NCI-H526 (cell line): ENCODE data around the gene GRIK2.

Experiments
- DNase-seq, 2 experiments: peaks; one replicate each; lab custom pipeline; 2025; lab: John Stamatoyannopoulos, UW

Gene GRIK2

DNA sequence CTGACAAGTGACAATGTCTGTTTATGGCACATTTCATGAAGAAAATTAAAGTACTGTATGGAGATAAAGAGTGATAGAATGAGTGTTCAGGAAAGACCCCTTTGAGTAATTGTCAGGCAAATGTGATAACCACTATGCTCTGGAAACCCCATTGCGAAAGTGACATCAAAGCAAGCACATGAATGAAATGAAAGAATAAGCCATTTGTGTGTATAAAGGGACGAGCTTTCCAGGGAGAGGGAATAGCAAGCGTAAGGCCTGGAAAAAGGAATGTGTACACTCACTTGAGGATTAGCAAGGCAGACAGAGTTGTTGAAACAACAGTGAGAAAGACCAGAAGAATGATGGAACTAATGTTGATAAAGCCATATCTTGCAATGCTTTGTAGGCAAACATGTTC, 490.0 kb downstream of the GRIK2 start:
- DNase-seq = no peak

DNA sequence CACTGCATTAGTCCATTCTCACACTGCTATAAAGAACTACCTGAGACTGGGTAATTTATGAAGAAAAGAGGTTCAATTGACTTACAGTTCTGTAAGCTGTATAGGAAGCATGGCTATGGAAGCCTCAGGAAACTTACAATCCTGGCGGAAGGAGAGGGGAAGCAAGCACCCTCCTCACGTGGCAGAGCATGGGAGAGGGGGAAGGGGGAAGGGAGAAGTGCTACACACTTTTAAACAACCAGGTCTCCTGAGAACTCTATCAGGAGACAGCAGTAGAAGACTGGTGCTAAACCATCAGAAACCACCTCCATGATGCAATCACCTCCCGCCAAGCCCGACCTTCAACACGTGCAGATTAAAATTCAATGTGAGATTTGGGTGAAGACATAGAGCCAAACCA, 494.0 kb downstream of the GRIK2 start:
- DNase-seq = no peak

DNA sequence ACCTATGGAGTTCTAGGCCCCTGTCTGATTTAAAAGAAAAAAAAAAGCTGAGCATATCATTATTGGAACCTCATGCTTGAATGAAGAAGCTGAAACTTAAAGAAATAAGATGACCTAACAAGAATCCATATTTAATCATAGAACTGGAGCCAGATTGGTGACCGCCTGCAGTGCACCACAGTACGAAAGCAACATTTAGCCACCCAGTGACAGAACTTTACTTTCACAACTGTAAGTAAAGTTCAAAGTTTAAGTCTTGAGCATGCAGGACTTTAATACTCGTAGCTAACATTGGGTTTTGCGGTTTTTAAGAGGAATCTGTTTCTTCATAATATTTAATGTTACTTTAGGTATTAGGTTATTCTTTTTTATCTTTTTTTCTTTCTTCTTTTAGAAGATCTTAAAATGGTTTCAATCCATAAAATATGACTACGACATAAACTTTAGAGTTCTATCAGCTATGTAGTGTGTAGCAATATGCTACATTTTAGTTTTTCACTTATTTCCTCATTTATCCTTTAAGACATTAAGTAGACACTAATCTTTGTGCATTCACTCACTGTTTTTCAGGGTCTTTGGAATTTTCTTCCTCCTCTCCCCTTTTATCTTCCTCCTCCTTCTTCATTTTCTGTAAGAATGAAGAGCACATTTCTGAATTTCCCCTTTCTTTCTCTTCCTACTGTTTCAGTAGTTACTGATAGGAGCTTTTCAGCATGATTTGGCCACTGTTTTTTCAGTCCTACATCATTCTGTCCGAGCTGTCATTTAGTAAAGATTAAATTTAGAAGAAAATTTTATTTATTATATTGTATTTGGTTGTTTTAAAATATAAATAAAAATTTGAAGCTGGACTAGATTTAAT, 514.1 kb downstream of the GRIK2 start:
- no peak for DNase-seq

DNA sequence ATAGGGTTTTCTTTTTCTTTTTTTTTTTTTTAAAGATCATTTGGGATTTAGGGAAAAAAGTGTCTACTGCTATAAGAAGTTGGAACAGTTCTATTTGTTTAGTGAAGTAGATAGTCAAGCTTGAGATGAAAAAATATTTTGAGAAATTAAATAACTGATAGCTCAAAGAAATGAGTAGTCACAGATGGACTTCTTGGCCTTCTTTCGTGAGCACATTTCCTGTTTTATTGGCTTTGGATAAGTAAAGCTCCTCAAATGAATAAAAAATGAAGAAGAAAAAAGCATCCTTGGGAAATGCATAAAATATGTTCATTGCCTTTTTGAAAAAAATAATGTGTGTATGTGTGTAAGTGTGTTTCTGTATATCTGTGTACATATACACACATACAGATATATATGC, 515.9 kb downstream of the GRIK2 start:
- DNase-seq = no peak

DNA sequence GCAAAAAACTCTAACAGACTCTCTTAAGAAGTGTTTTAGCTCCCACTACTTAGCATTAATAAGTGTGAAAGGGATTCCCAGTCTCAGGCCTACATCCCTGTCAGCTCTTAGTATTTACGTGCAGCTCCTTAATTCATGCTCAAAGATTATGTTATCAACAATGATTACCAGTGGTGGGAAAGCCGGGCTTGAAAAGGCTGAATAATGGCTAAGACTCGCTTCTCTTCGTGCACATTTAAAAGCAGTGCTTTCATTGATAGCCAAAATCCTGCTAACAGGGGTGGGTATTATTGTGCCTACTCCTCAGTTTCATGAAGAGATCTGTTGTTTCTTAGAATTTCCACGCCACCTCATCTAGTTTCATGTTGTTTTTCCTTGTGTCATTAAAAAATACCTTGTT, 518.8 kb downstream of the GRIK2 start:
- DNase-seq = no peak

DNA sequence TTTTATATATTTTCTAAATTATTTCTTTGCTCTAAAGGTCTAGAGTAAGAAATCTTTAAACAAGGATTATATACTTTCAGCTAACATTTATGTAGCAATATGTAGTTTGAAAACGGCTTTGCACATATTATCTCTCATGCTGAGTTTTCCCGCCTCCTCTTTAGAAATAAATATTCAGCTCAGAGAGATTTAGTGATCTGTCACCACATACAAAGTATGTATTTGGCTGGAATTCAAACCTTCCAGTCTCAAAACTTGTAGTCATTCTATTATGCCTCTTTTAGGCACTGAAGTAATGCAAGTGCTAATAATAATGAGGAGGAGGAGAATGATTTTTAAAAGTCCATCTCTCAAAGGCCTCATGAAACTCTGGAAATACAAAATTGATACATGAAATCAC, 525.0 kb downstream of the GRIK2 start:
- no peak for DNase-seq

DNA sequence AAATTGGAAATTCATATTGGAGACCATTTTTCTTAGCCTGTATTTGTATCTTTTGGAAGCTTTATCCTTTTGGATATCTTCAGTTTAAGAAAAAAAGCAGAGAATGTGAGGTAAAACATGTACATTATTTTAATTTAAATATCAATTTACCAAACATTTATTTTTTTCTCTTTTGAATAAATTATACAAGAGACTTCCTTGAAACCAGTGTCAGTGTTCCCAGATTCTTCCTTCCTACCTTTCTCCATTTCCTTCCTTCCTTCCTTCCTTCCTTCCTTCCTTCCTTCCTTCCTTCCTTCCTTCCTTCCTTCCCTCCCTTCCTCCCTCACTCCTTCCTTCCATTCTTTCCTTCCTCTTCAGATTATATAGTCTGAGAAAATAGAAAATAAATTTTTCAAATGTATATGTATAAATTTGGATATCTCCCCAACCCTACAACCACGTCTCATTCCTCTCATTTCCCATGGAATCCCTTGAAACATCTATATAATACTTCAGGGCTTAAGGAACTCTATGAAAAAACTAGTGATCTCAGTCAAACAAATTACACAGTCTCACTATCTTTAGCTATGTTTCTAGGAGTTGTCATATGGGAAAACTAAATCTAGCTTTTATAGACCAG, 528.4 kb downstream of the GRIK2 start:
- no peak for DNase-seq

DNA sequence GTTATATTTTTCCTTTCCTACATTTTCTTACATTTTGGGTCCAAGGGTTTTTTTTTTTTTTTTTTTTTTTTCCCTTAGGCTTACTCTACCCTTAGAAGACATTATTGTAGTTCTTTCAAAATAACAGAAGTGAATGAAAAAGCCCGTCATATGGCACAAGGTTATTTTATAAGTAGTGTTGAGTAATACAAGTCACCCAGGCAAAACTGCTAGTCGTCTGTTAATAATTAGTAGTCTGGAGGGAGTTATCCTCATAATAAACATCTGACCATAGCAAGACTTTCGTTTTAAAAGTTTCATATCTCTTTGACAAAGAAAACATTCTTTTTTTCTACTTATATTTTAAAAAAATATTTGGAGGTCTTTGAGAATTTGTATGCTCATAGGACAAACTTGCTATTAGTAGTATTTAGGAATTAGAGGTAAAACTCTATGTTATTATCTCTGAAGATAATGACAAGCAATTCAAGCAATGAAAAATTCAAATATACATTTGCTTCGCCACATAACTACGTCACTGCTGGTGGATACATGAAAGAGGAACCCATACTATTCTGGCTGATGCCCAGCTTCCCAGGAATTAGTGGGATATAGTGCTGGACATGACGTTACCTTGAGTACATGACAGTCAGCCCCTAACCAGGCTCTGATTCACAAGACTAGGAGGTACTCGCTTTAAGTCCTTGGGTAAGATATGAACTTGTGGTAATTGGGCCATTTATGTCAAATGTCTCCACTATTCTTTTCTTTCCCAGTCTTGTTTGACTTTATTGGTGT, 532.8 kb downstream of the GRIK2 start:
- no peak for DNase-seq

DNA sequence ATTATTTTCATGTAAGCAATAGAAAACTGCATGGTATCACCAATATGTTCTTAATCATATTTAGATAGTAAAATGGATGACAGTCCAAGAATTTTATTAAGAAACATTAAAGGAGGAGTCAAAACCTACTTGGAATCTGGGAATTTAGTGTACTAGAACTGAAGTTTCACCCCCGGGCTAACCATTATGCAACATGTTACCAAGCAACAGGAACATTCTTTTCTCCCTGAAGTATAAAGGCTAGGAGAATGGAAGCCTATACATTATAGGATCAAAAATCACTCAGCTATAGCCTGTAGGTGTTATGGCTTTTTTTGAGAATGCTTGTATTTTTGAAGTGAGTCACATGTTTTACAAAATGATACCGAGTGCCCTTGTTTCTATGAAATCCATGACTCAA, 538.3 kb downstream of the GRIK2 start:
- DNase-seq = no peak

DNA sequence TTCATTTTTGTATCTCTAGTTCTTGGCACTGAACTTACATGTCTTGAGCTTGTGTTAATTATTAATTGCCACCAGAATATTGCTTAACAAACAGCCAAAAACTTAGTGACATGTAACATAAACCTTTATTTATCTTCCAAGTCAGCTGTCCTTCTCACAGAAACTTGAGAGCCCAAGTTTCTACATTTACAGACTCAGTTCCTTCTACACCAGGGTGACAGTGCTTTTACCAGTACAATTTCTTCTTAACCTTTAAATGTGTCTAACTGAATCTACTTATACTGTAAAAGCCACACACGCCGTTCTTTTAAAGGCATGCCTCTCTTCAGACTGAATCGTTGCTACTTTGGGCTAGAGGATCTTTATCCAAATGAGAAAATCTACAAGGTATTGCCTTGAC, 539.2 kb downstream of the GRIK2 start:
- DNase-seq = no peak

DNA sequence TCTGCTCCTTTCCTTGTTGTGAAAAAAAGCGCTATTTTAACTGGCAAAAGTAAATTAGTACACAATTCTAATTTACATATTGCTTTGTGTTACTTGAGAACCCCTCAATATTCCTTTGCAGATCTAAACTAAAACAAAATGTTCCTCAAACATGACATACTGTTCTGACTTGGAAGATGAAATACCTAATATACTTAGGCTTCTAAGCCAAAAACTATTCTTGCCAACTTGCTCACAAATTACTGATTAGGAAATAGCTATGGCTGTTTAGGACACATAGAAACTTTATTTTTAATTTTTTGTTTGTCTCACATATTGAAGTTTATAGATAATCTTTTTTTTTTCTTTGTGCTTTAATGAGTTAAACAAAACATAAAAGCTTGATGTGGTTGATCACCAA, 542.2 kb downstream of the GRIK2 start:
- no peak for DNase-seq

DNA sequence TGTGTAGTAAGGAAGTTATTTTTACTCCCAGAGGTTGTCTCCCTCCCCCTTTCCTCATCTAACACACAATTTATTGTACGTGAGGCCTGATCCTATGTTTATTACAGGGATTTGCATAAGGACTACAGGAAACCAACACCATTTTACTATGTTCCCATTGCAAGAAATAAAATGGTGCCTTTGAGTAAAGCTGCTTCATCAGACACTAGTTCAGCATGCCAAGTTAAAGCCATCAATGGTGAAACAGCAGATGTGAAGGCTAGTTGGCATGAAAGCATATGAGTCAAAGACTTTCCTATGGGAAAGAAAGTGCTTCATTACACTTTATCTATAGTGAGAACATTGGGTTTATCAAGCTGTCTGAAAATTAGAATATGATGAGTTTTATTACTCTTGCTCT, 543.0 kb downstream of the GRIK2 start:
- peak; percentile 31 to 40 for DNase-seq

DNA sequence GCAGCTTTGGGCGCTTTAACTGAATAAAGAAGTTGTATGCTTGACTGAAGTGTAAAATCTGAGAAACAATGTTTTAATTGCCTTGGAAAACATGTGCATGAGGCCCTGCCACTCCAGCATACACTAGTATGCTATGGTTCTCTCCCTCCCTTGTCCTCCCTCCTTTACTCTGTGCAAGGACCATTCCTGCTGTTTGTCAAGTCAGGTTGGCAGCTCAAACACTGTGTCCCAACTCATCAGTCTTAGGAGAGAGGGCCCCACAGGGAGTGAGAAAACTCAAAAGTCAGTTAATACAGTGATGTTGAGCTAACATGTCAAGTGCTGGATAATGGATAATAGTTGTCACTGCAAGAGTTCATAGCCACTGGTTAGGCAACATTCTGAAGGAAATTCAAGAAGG, 543.6 kb downstream of the GRIK2 start:
- DNase-seq = no peak

DNA sequence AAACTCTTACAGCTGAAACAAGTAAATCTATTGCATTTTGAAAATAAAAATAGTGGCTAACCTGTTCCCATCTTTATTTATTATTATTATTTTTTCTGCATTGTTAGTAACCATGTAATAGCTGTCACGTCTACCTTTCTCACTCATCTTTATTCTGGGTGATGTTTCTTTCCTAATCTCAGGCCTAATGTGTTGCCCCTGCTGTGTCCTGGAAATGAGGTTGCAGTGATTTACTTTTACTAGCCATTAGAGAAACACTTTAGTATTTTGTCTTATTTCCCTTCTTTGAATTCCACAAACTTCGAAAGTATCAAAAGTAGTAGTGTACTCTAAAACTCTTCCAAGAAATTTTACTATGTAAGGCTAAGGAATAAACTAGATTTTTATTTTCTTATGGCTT, 546.9 kb downstream of the GRIK2 start:
- DNase-seq = no peak

DNA sequence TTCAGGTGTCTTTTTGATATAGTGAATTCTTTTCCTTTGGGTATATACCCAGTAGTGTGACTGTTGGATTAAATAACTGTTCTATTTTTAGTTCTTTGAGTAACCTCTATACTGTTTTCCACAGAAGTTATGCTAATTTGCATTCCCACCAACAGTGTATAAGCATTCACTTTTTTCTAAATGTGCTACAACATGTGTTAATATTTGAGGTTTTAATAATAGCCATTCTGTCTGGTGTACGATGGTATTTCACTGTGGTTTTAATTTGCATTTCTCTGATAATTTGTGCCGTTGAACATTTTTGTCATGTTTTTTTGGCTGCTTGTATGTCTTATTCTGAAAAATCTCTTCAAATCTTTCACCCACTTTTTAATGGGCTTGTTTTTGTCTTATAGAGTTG, 563.5 kb downstream of the GRIK2 start:
- no peak for DNase-seq

DNA sequence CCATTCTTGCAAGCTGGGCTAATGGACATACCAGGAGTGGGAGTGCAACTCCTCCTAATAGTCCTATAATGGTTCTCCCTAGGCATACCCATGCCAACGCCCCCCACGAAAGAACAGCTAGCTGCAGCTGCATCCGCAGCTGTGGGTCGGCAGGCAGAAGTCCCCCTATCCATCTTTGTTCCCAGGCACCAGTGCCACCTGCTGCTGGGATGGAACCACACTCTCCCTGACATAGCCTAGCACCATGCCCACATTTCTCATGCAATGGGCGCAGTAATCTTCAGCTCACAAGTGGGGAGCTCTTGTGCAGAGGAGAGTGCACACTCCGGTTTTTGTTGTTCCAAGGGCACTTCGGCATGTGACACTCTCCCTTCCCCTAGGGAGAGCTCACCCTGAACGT, 567.8 kb downstream of the GRIK2 start:
- no peak for DNase-seq

DNA sequence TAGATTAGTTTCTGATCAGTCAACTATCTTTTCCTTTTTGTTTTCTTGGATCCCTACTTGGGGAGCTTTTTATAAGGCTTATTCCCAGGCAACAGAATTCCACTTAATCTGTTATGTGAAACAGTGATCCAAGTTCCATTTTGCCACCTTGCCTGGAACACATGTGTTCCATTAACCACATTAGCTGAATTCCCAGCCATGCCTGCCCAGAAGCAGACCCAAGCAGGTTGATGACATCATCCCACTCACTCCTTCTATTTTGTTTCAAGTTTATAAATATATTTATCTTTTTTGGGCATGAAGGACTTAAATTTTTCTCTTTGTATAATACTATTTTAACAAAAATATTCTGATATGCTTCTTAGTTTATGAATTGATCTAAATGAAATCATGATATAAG, 587.4 kb downstream of the GRIK2 start:
- no peak for DNase-seq

DNA sequence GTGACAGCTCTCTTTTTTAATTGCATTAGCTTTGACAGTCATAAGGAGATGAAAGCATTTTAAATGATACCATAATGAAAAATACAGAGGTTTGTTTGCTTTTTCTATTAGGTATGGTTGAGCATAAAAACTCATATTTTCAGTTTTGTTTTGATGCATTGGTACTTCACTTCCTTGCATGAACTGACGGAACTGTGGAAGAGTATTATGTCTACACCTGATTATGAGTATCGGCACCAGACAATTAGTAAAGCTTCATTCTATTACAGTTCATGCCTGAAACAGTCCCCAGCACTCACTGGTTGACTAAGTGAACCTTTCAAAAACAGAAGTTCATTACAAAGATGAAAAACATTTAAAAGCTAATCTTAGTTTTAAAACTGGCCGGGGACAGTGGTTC, 593.0 kb downstream of the GRIK2 start:
- DNase-seq = no peak

DNA sequence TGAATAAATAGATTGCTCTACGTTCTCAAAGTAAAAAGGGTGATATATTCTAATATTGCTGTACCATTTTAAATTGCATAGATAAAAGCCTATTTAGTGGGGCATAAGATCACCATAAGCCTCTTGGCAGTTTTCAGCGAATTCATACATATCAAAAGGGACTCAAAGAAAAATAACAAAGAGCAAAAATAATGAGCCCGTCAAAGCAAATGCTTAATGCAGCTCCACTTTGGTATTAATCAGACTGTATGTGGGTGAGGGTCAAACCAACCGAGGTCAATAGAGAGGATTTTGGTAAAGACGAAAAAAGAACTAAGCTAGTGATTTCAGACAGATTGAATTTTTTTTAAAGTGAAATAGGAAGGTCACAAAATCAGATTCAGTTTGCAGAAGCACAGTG, 598.8 kb downstream of the GRIK2 start:
- DNase-seq = no peak

DNA sequence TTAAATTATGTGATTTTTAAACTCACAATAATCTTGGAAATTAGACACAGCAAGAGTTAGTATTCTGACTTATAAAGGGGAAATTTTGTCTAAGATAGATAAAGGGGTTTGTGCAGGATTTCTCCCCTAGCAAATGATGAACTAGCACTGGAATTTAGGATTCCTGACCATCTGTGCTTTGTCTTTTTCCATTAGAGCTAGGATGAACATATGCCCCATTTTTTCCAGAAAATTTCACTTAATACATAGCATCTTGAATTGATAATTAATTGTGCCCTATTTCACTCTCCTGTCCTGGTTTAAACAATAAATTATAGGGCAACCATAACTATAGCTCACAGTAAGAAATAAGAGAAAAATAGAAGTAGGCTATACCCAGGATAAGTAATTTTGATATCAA, 601.0 kb downstream of the GRIK2 start:
- no peak for DNase-seq

DNA sequence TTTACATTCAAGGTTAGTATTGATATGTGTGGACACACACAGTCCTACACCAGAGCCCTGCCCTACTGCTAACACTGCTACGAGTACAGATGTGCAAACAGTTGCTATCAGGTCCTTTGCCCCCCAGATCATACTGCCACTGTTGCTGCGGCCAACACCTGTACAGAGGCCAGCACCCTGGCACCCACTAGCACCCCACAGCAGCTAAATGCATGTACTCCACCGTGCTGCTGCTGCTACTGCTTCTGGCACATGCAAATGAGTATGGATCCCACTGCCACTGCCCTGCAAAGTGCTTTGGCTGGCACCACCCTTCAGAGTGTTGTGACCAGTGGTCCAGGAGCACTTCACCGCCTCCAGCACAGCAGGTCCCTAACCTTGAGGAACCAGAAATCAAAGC, 621.9 kb downstream of the GRIK2 start:
- DNase-seq = no peak

DNA sequence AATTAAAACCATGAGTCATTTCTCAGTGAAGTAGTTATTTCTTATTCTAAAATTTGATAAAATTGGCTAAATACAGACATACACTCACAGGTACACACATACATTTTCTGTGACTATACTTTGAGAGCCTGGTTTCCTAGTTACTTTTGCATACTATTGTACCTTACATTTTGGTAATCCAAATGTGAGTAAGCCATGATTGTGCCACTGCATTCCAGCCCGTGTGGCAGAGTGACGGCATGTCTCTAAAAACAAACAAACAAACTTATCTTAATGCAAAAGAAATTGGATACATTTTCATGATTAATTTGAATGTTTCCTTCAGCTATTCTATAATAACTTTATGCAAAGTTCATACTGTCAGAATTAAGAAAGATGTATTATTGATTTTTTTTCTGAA, 628.8 kb downstream of the GRIK2 start:
- no peak for DNase-seq

DNA sequence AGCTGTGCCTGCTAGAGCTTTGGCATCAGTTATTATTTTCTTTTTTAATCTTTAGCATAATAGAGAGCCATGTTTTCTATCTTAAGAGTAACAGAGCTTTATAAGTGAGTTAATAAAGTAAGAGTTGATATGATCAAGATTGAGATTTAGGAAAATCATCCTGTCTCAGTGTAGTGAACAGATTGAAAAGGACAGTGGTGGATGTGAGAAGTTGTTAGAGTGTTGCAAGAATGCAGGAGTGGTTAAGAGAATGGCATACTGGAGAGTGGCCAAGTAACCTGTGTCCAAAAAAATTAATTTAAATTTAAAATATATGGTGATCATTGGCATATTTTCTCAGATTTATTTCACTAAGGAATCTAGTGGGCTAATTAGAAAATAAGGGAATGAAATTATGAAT, 629.3 kb downstream of the GRIK2 start:
- no peak for DNase-seq
